Parathyroid adenoma (tissue), 2 donors: ENCODE measurements around the gene KLK3.
"Not testable (repeated sequence)": the region's sequence is repeated elsewhere in the genome, so short reads cannot be mapped to it uniquely, and the experiment has no call there.

Experiments
- H2AFZ ChIP-seq: fragments of 300-600 bp; sonication (generic); one replicate; pipeline ENCODE4 v1.7.0; 2017; ENCODE audit warnings: antibody characterized with exemption, mild to moderate bottlenecking
- H3K27ac ChIP-seq: fragments of 300-600 bp; sonication (generic); one replicate; pipeline ENCODE4 v1.7.0; 2017
- H3K27me3 ChIP-seq: fragments of 300-600 bp; sonication (generic); one replicate; pipeline ENCODE4 v1.7.0; 2017; ENCODE audit warnings: low read length; ENCODE audit not compliant: control insufficient read depth, insufficient read depth
- H3K36me3 ChIP-seq: fragments of 300-600 bp; sonication (generic); one replicate; pipeline ENCODE4 v1.7.0; 2017; ENCODE audit warnings: low read length; ENCODE audit not compliant: control insufficient read depth, insufficient read depth
- H3K4me1 ChIP-seq: fragments of 300-600 bp; sonication (generic); one replicate; pipeline ENCODE4 v1.7.0; 2017; ENCODE audit warnings: control low read depth
- H3K4me2 ChIP-seq: fragments of 300-600 bp; sonication (generic); one replicate; pipeline ENCODE4 v1.7.0; 2017; ENCODE audit warnings: low read length
- H3K4me3 ChIP-seq: fragments of 300-600 bp; sonication (generic); one replicate; pipeline ENCODE4 v1.7.0; 2017; ENCODE audit warnings: low read depth, low read length
- H3K79me2 ChIP-seq: fragments of 300-600 bp; sonication (generic); one replicate; pipeline ENCODE4 v1.7.0; 2017; ENCODE audit warnings: control low read depth
- H3K9ac ChIP-seq: fragments of 300-600 bp; sonication (generic); one replicate; pipeline ENCODE4 v1.7.0; 2017; ENCODE audit warnings: mild to moderate bottlenecking
- H3K9me3 ChIP-seq: fragments of 300-600 bp; sonication (generic); one replicate; pipeline ENCODE4 v1.7.0; 2017; ENCODE audit warnings: low read length; ENCODE audit not compliant: control insufficient read depth
- CTCF ChIP-seq: fragments of 300-600 bp; sonication (generic); IDR thresholded peaks from one replicate; pipeline ENCODE4 v1.7.0; 2017; ENCODE audit warnings: antibody characterized with exemption, mild to moderate bottlenecking
- donor health status: primary hyperparathyroidism.

Gene KLK3

GRCh38 chr19:50891253-50891625 is 36.5 kb downstream of the KLK3 start:
- H3K4me1 ChIP-seq = no peaks in the 10 kb centered on the region
- H3K4me2 ChIP-seq = no peak overlapping the region
- no peaks in the 10 kb centered on the region for H3K9me3 ChIP-seq
- H3K27ac ChIP-seq = no peak overlapping the region
- H3K9ac ChIP-seq = no peak overlapping the region
- no peak overlapping the region for H2AFZ ChIP-seq
- no peak for TF ChIP-seq CTCF
- H3K27me3 ChIP-seq = no peaks in the 10 kb centered on the region
- no peaks in the 10 kb centered on the region for H3K36me3 ChIP-seq
- H3K79me2 ChIP-seq = no peaks in the 10 kb centered on the region
- no peak overlapping the region for H3K4me3 ChIP-seq

GRCh38 chr19:50893047-50893736 is 38.5 kb downstream of the KLK3 start:
- Histone ChIP-seq H3K79me2 (no peaks in the 10 kb centered on the region), H3K9ac (no peak overlapping the region), H3K27ac (no peak overlapping the region), H3K9me3 (no peaks in the 10 kb centered on the region), H3K36me3 (no peaks in the 10 kb centered on the region), H2AFZ (no peak overlapping the region), H3K27me3 (no peaks in the 10 kb centered on the region), H3K4me3 (no peak overlapping the region), H3K4me1 (no peaks in the 10 kb centered on the region), H3K4me2 (no peak overlapping the region)
- TF ChIP-seq CTCF = no peak

GRCh38 chr19:50894478-50895356 is 40.0 kb downstream of the KLK3 start:
- Histone ChIP-seq H3K27me3 (no peaks in the 10 kb centered on the region), H3K4me3 (no peak overlapping the region), H3K36me3 (no peaks in the 10 kb centered on the region), H2AFZ (no peak overlapping the region), H3K79me2 (no peaks in the 10 kb centered on the region), H3K4me1 (no peaks in the 10 kb centered on the region), H3K9me3 (no peaks in the 10 kb centered on the region), H3K27ac (no peak overlapping the region), H3K9ac (no peak overlapping the region), H3K4me2 (no peak overlapping the region)
- TF ChIP-seq CTCF = no peak

GRCh38 chr19:50896089-50896590 is 41.4 kb downstream of the KLK3 start:
- H2AFZ ChIP-seq, H3K9me3 ChIP-seq, H3K9ac ChIP-seq, H3K27me3 ChIP-seq, H3K27ac ChIP-seq, H3K4me1 ChIP-seq, H3K79me2 ChIP-seq, H3K4me2 ChIP-seq, H3K4me3 ChIP-seq, H3K36me3 ChIP-seq: not testable (repeated sequence)

GRCh38 chr19:50896591-50897190 is 42.0 kb downstream of the KLK3 start:
- Histone ChIP-seq H3K27ac (no peak overlapping the region), H3K27me3 (no peaks in the 10 kb centered on the region), H3K4me2 (no peak overlapping the region), H2AFZ (no peak overlapping the region), H3K4me1 (no peaks in the 10 kb centered on the region), H3K36me3 (no peaks in the 10 kb centered on the region), H3K9me3 (no peaks in the 10 kb centered on the region), H3K9ac (no peak overlapping the region), H3K79me2 (no peaks in the 10 kb centered on the region), H3K4me3 (no peak overlapping the region)
- TF ChIP-seq CTCF = no peak
